ENCODE results near the gene CERS1. TPM values are rescaled to one million over a fixed set of nuclear protein-coding genes. Genes with fewer than 3 reads are reported as not detected.
A peak's percentile ranks its signal among the peaks of the same experiment; 100 is the strongest.

The CERS1 gene
- total RNA-seq, 1 donor from 2014 or later: 1.4 TPM

- TF ChIP-seq CTCF (IDR thresholded peaks at IDR 0.05; ENCODE audit: borderline replicate concordance): no peak
- intact Hi-C loops (cut with micrococcal nuclease): no loop called here
- Histone ChIP-seq H3K27me3 (ENCODE audit: low read depth) (no peaks in the 10 kb centered on the region), H3K4me1 (peaks cover 21% of the 10 kb centered on the region), H3K27ac (replicated peaks) (no peak overlapping the region), H3K36me3 (peaks cover 100% of the 10 kb centered on the region), H3K9me3 (replicated peaks) (no peaks in the 10 kb centered on the region), H3K4me3 (no peak overlapping the region)
- no peak for DNase-seq
These were observed 35.2 kb downstream of the CERS1 start for GRCh38 chr19:18860725-18861124.

GRCh38 chr19:18860302-18860700, 35.7 kb downstream of the CERS1 start:
- H3K4me1 ChIP-seq: peaks cover 21% of the 10 kb centered on the region
- no peaks in the 10 kb centered on the region for H3K9me3 ChIP-seq (replicated peaks)
- no peak for DNase-seq
- peak overlapping the region; percentile 14 for H3K4me3 ChIP-seq
- no peaks in the 10 kb centered on the region for H3K27me3 ChIP-seq (ENCODE audit: low read depth)
- H3K27ac ChIP-seq (replicated peaks): peak overlapping the region; percentile 42
- peaks cover 100% of the 10 kb centered on the region for H3K36me3 ChIP-seq
- intact Hi-C loops (cut with micrococcal nuclease): no loop called here
- no peak for TF ChIP-seq CTCF (IDR thresholded peaks at IDR 0.05; ENCODE audit: borderline replicate concordance)

- TF ChIP-seq CTCF (IDR thresholded peaks at IDR 0.05; ENCODE audit: borderline replicate concordance): no peak
- DNase-seq: no peak
- no peaks in the 10 kb centered on the region for H3K9me3 ChIP-seq (replicated peaks)
- intact Hi-C loops (cut with micrococcal nuclease): no loop called here
- H3K4me1 ChIP-seq: peaks cover 21% of the 10 kb centered on the region
- H3K27ac ChIP-seq (replicated peaks): peak overlapping the region; percentile 42
- H3K36me3 ChIP-seq: peaks cover 100% of the 10 kb centered on the region
- H3K4me3 ChIP-seq: peak overlapping the region; percentile 14
- no peaks in the 10 kb centered on the region for H3K27me3 ChIP-seq (ENCODE audit: low read depth)
These were observed 36.2 kb downstream of the CERS1 start for GRCh38 chr19:18859676-18860301.

GRCh38 chr19:18858906-18859646, 36.9 kb downstream of the CERS1 start:
- Histone ChIP-seq H3K27me3 (ENCODE audit: low read depth) (no peaks in the 10 kb centered on the region), H3K9me3 (replicated peaks) (no peaks in the 10 kb centered on the region), H3K27ac (replicated peaks) (peak overlapping the region; percentile 42), H3K4me3 (no peak overlapping the region), H3K4me1 (peaks cover 21% of the 10 kb centered on the region), H3K36me3 (peaks cover 100% of the 10 kb centered on the region)
- intact Hi-C loops (cut with micrococcal nuclease): no loop called here
- no peak for TF ChIP-seq CTCF (IDR thresholded peaks at IDR 0.05; ENCODE audit: borderline replicate concordance)
- no peak for DNase-seq

GRCh38 chr19:18857223-18857622, 38.7 kb downstream of the CERS1 start:
- Histone ChIP-seq H3K4me3 (no peak overlapping the region), H3K4me1 (peaks cover 21% of the 10 kb centered on the region), H3K27ac (replicated peaks) (no peak overlapping the region), H3K36me3 (peaks cover 99% of the 10 kb centered on the region), H3K27me3 (ENCODE audit: low read depth) (no peaks in the 10 kb centered on the region), H3K9me3 (replicated peaks) (no peaks in the 10 kb centered on the region)
- DNase-seq: no peak
- intact Hi-C loops (cut with micrococcal nuclease): no loop called here
- no peak for TF ChIP-seq CTCF (IDR thresholded peaks at IDR 0.05; ENCODE audit: borderline replicate concordance)
